Fibroblast of upper back skin (primary cell): Measurements from ENCODE around the gene CSNK2A1.

Source experiments
- DNase-seq: peaks from one replicate; pipeline ENCODE4 v3.0.0-alpha.2; 2013

CSNK2A1 gene

DNA sequence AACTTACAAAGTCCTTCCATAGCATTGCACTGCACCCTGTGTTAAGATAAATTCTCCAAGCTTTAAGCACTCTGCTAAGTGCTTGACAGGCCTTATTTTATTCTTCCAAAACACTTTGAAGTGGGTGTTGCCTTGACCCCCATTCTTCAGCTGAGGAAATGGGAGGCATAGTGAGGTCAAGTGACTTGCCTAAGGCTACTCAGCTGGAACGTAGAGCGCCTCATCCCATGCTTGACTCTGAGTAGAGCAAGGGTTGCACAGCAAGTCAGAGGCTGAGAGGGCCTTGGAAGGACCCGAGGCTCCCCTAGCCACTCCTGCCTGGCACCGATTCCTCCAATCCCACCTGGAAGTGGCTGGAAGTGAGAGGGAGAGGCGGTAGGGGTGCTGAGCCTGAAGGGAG, 19.6 kb upstream of the CSNK2A1 start:
- DNase-seq = no peak

GRCh38 chr20:562232-562897, 18.8 kb upstream of the CSNK2A1 start:
- no peak for DNase-seq

- peak; percentile 62 for DNase-seq
Measured at GRCh38 chr20:561437-562231, 18.0 kb upstream of the CSNK2A1 start.

- no peak for DNase-seq
Measured at GRCh38 chr20:560680-561079, 17.1 kb upstream of the CSNK2A1 start.

DNA sequence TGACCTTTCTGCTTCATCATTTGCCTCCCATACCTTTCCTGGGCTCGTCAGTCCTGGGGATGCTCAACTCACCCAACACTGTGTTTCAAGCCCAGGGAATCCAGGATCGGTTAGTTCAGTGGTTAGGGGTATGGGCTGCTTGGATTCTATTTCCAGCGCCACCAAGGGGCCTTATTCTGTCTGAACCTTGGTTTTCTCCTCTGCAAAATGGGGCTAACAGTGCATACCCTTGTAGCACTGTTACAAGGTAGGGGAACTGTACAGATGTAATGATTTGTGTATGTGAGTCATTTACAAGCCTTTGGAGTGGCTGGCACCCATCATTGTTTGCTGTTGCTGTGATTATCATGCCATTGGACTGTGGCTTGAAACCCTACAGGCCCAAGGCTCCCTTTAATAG, 14.5 kb upstream of the CSNK2A1 start:
- no peak for DNase-seq

DNA sequence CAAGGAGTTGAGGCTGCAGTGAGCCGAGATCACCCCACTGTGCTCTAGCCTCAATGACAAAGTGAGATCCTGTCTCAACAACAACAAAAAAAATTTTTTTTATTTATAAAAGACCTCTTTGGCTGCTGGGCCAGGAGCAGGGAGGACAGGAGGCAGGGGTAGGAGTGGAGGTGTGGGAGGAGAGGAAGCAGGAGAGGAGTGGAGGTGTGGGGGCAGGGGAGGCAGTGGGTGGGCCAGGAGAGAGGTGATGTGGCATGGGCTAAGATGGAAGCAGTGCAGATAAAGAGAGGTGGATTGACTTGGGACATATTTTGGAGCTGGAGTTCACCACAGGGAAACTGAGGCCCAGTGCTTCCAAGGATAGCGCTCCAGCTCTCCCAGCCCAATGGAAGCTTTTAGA, 13.4 kb upstream of the CSNK2A1 start:
- no peak for DNase-seq

GRCh38 chr20:555976-556385, 12.4 kb upstream of the CSNK2A1 start:
- DNase-seq = no peak

DNA sequence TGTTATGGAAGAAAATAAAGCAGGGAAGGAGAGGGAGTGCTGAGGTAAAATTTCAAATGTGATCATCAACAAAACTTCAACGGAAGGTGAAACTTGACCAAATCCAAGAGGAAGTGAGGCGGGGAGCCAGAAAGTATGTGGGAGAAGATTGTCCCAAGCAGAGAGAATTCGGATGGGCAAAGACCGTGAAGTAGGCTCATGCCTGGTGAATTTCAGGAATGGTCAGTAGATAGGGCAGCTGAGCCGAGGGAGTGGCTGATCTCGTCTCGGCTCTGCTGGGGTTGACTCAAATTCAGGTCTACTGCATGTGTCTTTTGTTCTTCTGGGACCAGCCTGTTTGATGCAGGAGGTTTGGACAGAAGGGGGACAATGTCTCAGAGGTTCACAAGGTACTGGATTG, 7.0 kb upstream of the CSNK2A1 start:
- no peak for DNase-seq

DNA sequence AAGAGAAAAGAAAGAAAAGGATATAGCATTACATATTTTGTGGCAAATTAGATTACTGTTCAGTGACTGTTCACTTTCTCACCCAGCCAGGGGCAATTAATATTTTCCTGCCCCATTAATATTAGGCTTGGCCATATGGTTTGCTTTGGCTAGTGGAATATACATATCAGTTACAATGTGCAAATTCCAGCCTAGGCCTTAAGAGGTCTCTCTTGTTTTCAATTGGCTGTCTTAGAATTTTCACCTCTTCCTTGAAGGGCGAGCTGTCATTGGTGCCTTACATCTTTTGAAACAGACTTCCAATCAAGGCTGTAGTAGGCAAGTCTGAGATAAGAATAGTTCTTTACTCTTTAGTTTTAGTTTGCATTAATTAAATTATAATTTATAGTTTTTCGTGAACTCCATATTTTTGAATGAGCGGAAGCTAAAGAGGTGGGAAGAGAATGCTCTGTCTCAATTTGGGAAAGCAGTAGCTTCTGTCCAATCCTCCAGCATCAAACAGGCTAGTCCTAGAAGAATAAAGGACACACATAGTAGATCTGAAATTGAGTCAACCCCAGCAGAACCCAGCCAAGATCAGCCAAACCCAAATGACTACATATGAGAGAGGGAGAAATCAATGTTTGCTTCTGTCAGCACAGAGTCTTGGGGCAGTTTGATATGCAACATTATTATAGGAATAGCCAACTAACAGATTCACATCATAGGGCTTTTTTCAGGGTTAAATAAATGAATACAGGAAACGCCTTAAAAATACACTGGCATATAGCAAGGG, 6.3 kb upstream of the CSNK2A1 start:
- DNase-seq = no peak

DNA sequence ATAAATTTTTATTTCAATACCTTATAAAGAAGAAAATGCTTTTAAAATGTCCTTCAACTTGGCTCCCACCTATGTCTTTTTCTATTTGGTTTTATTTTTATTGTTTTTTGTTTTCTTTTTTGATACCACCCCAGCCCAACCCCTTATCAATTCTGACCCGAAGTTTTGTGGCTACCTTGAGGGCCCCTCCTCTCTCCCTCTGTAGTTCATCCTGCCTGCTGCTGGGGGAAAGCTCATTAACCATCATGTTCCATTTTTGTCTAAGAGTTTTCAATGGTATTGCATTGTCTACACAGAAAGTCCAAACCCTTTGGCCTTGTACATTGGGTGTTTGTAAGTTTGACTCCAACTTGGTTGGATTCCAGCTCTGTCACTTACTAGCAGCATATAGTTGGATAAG, 5.3 kb upstream of the CSNK2A1 start:
- no peak for DNase-seq

- no peak for DNase-seq
Measured at GRCh38 chr20:547394-547793, 3.8 kb upstream of the CSNK2A1 start.

- DNase-seq = no peak
Measured at GRCh38 chr20:546353-546752, 2.8 kb upstream of the CSNK2A1 start.

DNA sequence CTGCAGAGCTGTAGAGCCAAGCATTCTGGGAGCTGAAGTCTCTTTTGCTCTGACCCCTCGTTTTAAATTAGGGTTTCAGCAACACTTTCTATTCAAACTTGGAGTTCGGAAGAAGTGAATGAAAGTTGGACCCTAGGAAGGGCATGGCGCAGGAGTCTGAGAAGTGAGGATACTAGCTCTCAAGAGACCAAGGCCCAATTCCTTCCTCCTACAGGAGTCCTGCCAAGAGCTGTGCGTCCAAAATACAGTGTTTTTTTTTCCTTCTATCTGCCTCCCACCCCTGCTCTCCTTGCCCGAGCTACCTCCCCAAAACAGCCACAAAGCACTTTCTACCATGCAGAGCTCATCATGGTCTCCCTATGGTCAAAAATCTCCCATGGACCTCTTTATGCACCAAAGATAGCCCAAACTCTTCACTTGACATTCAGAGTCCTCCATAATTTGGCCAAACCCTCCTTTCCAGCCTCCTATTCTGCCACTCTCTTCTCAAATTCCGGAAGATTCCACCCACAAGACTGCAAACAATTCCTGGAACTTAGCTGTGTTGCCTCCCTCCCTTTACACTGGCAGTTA, 649 bp upstream of the CSNK2A1 start:
- DNase-seq = no peak

DNA sequence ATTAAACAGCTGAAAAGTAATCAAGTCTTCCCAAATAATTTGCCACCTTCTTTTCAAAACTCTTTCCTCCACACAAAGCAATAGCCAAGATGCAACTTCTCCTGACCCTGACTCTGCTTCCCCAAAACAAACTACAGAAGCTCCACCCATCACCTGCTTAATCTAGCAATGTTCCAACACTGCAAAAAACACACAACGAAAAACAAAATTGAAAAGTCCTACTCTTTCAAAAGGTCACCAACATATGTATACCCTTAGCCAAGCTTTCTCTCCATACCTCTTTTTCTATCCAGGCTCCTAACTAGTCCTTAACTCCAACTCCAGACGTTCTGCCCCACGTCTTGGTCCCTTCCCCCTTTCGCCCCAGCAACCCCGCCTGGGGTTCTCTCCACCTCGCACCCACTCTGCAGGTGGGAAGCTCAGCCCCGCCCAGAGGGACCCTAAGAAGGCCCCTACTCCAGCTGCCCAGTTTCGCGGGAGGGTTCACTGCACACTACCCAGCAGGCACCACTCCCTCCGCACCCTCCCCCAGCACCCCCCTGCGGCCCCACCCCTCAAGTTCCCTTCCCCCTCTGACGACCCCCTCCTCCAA, 717 bp downstream of the CSNK2A1 start:
- no peak for DNase-seq

DNA sequence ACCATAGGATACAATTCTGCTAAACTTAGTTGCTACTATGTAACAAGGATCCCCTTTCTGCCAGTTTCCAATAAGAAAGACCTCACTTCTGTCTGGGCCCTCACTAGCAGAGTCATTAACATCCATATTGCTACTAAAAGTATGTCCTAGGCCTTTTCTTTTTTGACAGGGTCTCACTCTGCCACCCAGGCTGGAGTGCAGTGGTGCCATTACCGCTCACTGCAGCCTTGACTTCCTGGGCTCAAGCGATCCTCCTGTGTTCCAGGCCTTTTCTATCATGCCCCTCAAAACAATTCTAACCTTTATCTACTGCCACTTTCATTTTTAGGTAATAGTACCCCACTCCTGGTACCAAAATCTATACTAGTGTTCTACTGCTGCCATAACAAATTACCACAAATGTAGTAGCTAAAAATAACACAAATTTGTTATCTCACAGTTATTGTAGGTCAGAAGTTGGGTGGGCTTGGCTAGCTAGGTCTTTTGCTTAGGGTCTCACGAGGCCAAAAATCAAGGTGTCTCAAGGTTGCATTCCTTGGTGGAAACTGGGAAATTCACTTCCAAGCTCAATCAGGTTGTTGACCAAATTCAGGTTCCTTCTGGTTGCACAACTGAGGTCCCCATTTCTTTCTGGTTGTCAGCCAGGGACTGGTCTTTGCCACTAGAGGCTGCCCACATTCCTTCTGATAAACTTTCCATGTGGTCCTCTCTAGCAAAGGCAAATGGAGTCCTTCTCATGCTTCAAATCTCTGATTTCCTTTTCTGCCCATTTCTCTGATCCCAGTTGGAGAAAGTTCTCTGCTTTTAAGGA, 3.0 kb downstream of the CSNK2A1 start:
- DNase-seq = no peak

- no peak for DNase-seq
Measured at GRCh38 chr20:539848-540247, 3.7 kb downstream of the CSNK2A1 start.

DNA sequence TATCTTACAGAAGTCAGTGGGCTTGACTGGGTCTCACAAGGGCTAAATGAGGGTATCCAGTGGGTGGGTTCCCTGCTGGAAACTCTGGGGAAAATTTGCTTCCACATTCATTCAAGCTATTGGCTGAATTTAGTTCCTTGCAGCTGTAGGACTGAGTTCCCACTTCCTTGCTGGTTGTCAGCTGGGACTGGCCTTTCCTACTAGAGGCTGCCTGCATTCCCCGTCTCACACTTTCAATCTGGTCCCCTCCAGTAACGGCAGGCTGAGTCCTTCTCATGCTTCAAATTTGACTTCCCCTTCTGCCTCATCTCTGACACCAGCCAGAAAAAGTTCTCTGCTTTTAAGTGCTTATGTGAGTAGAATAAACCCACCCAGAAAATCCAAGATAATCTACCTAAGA, 4.4 kb downstream of the CSNK2A1 start:
- DNase-seq = no peak

GRCh38 chr20:537983-538382, 5.6 kb downstream of the CSNK2A1 start:
- DNase-seq = no peak

DNA sequence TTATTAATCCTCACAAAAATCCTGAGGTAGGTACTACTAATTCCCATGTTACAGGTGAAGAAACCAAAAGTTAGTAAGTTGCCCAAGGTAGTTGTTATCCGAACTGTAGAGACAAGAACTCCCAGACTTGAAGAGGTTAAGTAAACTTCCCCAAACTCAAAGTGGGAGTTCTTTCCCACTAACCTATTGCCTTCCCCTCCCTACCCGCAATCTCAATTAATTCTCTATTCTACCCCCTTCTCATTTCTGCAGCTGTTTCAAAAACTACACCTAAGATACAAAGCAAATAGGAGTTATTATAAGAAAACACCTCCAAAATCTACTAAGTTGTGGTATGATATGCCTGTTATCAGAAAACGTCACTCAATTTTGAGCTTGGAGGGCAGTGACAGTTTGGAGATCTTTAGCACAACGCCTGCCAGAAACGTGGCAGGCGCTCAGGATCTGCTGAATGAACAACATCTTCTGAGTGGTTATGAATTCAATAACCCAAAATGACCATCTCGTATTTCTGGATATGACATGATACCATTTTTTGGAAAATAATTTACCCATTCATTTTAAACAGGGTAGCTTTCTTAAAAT, 7.1 kb downstream of the CSNK2A1 start:
- DNase-seq = no peak

DNA sequence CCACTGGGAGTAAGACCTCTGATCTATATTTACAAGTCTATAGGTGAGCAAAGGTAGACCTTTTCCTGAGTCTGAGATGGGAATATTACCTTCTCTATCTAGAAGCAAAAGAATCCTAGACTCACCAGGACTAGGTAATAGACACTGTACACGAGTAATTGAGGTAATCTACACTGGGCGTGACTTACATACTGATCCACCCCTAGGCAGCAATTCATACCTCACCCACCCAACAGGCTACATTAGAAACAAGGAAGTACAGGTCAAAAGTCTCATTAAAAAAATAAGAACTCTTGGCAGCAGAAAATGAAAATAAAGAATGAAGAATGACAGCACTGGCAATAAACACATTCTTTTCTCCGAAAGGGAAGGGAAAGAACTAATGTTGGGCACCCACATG, 7.6 kb downstream of the CSNK2A1 start:
- no peak for DNase-seq

DNA sequence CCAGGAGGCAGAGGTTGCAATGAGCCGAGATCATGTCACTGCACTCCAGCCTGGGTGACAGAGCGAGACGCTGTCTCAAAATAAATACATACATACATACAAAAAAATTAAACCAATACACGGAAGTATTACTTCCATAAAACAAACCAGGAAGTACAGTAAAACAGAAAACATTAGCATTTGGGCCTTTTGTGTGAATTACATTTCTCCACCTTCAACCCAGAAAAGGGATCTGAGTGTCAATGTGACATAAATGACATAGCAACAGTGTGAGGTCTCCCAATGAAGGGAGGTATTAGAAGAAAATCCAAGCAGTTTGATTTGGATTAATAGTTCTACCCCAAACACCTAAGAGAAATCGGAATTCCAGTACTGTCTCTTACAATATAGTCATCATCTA, 10.1 kb downstream of the CSNK2A1 start:
- no peak for DNase-seq

DNA sequence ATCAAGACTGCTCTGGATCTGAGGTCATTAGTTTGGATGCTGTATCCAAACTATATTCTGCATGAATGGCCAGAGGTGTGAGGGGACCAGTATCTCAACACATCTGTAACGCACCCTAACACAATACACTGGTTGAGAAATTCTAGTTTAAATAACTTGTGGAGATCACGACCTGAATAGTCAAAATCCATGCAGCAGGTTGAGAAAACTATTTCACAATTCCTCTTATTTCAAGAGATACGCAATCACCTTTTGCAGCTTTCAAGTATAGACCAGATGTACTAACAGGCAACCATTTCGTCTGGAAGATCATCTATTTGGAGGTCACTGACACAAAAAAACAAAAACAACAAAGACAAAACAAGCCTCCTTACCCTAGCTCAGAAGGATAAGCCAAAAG, 11.1 kb downstream of the CSNK2A1 start:
- no peak for DNase-seq
